Measurements from ENCODE around the gene OTOG. TPM values are rescaled to one million over a fixed set of nuclear protein-coding genes. Genes with fewer than 3 reads are reported as not detected.

The OTOG gene
- total RNA-seq, 1 donor = not detected

- no peak for TF ChIP-seq CTCF (IDR thresholded peaks at IDR 0.05; ENCODE audit: insufficient read depth, low read length)
- no peak for DNase-seq (ENCODE audit: low read depth)
- no peak overlapping the region for H3K4me3 ChIP-seq (ENCODE audit: low read depth, low read length)
Measured at GRCh38 chr11:17642370-17642769, 95.3 kb downstream of the OTOG start.

GRCh38 chr11:17642980-17643379, 95.9 kb downstream of the OTOG start:
- no peak for TF ChIP-seq CTCF (IDR thresholded peaks at IDR 0.05; ENCODE audit: insufficient read depth, low read length)
- DNase-seq (ENCODE audit: low read depth) = no peak
- no peak overlapping the region for H3K4me3 ChIP-seq (ENCODE audit: low read depth, low read length)

- no peak overlapping the region for H3K4me3 ChIP-seq (ENCODE audit: low read depth, low read length)
- no peak for TF ChIP-seq CTCF (IDR thresholded peaks at IDR 0.05; ENCODE audit: insufficient read depth, low read length)
- DNase-seq (ENCODE audit: low read depth) = no peak
Measured at GRCh38 chr11:17643506-17644405, 96.7 kb downstream of the OTOG start.

GRCh38 chr11:17645190-17645970, 98.3 kb downstream of the OTOG start:
- no peak for TF ChIP-seq CTCF (IDR thresholded peaks at IDR 0.05; ENCODE audit: insufficient read depth, low read length)
- H3K4me3 ChIP-seq (ENCODE audit: low read depth, low read length) = no peak overlapping the region
- no peak for DNase-seq (ENCODE audit: low read depth)

GRCh38 chr11:17646451-17647145, 99.5 kb downstream of the OTOG start:
- no peak for TF ChIP-seq CTCF (IDR thresholded peaks at IDR 0.05; ENCODE audit: insufficient read depth, low read length)
- no peak for DNase-seq (ENCODE audit: low read depth)
- H3K4me3 ChIP-seq (ENCODE audit: low read depth, low read length) = no peak overlapping the region

- no peak for DNase-seq (ENCODE audit: low read depth)
- TF ChIP-seq CTCF (IDR thresholded peaks at IDR 0.05; ENCODE audit: insufficient read depth, low read length) = no peak
- H3K4me3 ChIP-seq (ENCODE audit: low read depth, low read length) = no peak overlapping the region
Measured at GRCh38 chr11:17648528-17648927, 101.5 kb downstream of the OTOG start.
